Kidney epithelial cell (primary cell): ENCODE measurements around the gene CREB5. TPM values are rescaled to one million over a fixed set of nuclear protein-coding genes. Genes with fewer than 3 reads are reported as not detected.
A peak's percentile ranks its signal among the peaks of the same experiment; 100 is the strongest.

Source experiments
- DNase-seq: peaks from one replicate; pipeline ENCODE4 v3.0.0-alpha.2; 2010; ENCODE audit warnings: low read depth
- H3K27me3 ChIP-seq: 2 replicates; pipeline ENCODE4 v1.6.0; 2011; ENCODE audit warnings: low read length; ENCODE audit not compliant: control insufficient read depth, insufficient read depth
- H3K36me3 ChIP-seq: 2 replicates; pipeline ENCODE4 v1.5.1; 2011; ENCODE audit warnings: low read length; ENCODE audit not compliant: control insufficient read depth, insufficient read depth
- H3K4me3 ChIP-seq: 2 replicates; pipeline ENCODE4 v1.5.1; 2011; ENCODE audit warnings: low read depth, mild to moderate bottlenecking, control low read depth, low read length
- total RNA-seq: library from RNA; depleted of rRNA; stranded (reverse); fragments of >200 nt; gene quantifications from 2 replicates; pipeline ENCODE4 v1.2.3, GENCODE V29; 2015
- TF ChIP-seq, protein P1 (sequence below): IDR thresholded peaks from 2 replicates; pipeline ENCODE4 v1.5.1; 2011; ENCODE audit warnings: mild to moderate bottlenecking, moderate library complexity, low read length, control low read depth, inconsistent platforms; ENCODE audit not compliant: insufficient read depth, poor library complexity, severe bottlenecking

CREB5 gene
- total RNA-seq, 1 donor from 2014 or later: 27.9 TPM

DNA sequence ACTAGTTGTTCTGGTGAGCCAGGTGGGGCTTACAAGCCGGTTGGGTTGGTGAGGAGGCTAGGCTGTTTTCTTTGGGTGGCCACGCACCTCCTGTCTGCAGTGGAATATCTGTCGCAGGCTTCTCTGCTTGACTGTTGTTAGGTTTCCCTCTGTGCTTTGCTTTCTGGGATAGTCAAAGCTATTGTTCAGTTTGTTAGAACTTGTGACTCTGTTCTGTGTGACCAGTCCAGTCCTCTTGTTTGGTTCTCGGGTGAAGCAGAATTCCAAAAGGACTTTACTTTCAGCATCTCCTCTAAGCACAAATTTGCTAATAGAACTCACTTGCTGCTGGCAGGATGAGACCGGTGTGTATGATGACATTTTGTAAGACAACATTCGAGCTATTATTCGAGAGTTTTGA is 105.3 kb downstream of the CREB5 start:
- TF ChIP-seq, protein P1, sequence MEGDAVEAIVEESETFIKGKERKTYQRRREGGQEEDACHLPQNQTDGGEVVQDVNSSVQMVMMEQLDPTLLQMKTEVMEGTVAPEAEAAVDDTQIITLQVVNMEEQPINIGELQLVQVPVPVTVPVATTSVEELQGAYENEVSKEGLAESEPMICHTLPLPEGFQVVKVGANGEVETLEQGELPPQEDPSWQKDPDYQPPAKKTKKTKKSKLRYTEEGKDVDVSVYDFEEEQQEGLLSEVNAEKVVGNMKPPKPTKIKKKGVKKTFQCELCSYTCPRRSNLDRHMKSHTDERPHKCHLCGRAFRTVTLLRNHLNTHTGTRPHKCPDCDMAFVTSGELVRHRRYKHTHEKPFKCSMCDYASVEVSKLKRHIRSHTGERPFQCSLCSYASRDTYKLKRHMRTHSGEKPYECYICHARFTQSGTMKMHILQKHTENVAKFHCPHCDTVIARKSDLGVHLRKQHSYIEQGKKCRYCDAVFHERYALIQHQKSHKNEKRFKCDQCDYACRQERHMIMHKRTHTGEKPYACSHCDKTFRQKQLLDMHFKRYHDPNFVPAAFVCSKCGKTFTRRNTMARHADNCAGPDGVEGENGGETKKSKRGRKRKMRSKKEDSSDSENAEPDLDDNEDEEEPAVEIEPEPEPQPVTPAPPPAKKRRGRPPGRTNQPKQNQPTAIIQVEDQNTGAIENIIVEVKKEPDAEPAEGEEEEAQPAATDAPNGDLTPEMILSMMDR: no peak
- Histone ChIP-seq H3K27me3 (no peaks in the 10 kb centered on the region), H3K4me3 (no peak overlapping the region), H3K36me3 (no peaks in the 10 kb centered on the region)
- DNase-seq: no peak

DNA sequence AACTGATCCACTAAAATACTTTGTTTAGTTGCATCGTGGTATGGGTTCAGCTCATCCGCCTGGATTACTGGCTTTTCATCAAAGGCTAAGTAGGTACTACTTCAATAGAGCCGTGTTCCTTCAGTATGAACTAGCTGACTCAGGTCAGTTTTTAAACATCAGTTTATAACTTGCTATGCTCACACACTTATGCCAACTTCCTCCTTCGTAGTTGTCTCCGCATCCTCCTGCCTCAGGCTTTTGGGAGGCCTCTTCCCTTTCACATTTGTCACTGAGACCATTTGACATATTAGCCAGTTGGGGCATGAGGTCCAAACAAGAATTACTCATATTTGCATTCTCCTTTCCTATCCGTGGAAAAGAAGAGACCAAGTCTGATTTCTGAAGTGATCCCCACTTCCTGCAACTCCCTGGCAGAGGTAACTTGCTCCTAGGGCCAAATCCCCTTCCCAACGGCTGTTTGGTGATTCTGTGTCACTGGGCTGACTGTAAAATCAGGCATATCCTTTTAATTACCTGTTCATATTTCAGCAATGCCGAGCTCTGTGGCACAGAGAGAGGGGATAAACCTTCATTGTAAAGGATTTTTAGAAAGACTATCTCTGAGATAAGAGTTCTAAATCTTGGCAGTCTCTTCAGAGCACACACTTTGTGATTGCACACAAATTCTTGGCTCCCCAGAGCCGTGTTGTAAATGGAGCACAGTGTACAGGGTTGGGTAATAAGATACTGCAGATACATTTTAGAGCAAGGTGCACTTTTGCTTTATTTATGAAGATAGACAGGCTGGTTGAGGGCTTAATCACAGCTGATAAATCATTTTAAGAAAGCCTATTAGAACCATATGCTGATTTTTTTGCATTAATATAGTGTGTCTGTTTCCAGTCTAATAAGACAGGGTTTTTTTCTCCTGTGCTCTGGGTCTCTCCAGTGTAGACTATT is 108.0 kb downstream of the CREB5 start:
- Histone ChIP-seq H3K27me3 (no peaks in the 10 kb centered on the region), H3K4me3 (no peak overlapping the region), H3K36me3 (no peaks in the 10 kb centered on the region)
- DNase-seq: no peak
- TF ChIP-seq, protein P1: no peak

DNA sequence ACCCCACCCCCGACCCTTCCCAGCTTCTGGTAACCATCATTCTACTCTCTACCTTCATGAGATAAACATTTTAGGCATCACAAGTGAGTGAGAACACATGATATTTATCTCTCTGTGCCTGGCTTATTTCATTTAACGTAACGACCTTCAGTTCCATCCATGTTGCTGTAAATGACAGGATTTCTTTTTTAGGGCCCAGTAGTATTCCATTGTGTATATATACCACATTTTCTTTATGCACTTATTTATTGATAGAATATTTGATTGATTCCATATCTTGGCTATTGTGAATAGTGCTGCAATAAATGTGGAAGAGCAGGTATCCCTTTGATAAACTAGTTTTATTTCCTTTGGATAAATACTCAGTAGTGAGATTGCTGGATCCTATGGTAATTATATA is 112.7 kb downstream of the CREB5 start:
- Histone ChIP-seq H3K4me3 (no peak overlapping the region), H3K36me3 (no peaks in the 10 kb centered on the region), H3K27me3 (no peaks in the 10 kb centered on the region)
- DNase-seq: no peak
- TF ChIP-seq, protein P1: no peak

DNA sequence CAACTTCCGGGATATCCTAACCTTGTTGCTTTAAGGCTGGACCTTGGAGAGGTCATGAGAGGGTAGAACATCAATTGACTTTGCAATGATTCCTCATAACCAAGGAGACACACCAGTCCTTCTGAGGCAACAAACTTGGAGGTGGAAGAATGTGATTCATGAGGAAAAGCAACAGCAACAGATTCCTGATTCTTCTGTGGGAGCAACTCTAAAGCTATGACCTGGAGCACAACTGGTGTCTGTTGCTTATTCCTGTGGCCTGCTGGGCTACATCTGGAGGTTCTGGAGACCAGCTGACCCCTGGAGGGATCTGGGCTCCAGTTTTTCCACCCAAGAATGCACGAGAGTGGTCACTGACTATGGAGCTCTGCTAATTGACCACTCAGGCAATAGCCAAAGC is 116.6 kb downstream of the CREB5 start:
- TF ChIP-seq, protein P1: no peak
- peak; percentile 12 for DNase-seq
- Histone ChIP-seq H3K4me3 (no peak overlapping the region), H3K36me3 (no peaks in the 10 kb centered on the region), H3K27me3 (no peaks in the 10 kb centered on the region)

DNA sequence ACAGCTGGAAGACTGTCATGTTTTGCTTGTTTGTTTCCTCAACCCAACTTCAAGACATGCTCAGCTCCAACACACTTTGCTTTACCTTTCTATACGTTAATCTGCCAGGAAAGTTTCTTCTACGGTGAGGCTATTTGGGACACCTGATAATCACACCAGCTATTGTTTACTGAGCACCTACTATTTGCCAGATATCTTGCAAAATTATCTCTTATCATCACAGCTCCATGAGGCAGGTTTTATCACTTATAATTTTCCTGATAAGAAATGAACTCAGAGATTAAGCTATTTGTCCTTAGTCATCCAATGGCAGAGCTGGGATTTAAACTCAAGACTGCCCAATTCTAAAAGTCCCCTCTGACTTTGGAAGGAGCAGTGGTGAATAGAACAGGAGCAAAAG is 117.4 kb downstream of the CREB5 start:
- TF ChIP-seq, protein P1: no peak
- no peaks in the 10 kb centered on the region for H3K36me3 ChIP-seq
- H3K4me3 ChIP-seq: no peak overlapping the region
- DNase-seq: no peak
- H3K27me3 ChIP-seq: no peaks in the 10 kb centered on the region
